RWPE2 (cell line): ENCODE results near the gene STXBP4.

ENCODE experiments used
- ATAC-seq: fragments of 200-7000 bp; cut with Tn5 transposase; 3 replicates; pipeline ENCODE4 v1.9.1; 2021; ENCODE audit warnings: low read depth
- DNase-seq: peaks from one replicate; pipeline ENCODE4 v3.0.0-alpha.2; 2020; ENCODE audit warnings: low spot score
- H3K27ac ChIP-seq: fragments of 450-650 bp; 2 replicates; pipeline ENCODE4 v1.5.1; 2017; ENCODE audit warnings: mild to moderate bottlenecking; ENCODE audit not compliant: poor library complexity, severe bottlenecking
- H3K27me3 ChIP-seq: fragments of 250-450 bp; sonication (Bioruptor Pico); 2 replicates; pipeline ENCODE4 v1.5.1; 2021; ENCODE audit warnings: mild to moderate bottlenecking, moderate library complexity; ENCODE audit not compliant: insufficient read depth, poor library complexity, severe bottlenecking
- H3K36me3 ChIP-seq: fragments of 250-450 bp; sonication (Bioruptor Pico); 2 replicates; pipeline ENCODE4 v1.5.1; 2020; ENCODE audit warnings: low read depth, mild to moderate bottlenecking, moderate library complexity
- H3K4me1 ChIP-seq: fragments of 250-450 bp; sonication (Bioruptor Pico); 2 replicates; pipeline ENCODE4 v1.5.1; 2021; ENCODE audit warnings: mild to moderate bottlenecking, moderate library complexity; ENCODE audit not compliant: insufficient read depth, poor library complexity, severe bottlenecking
- H3K4me3 ChIP-seq: fragments of 250-450 bp; sonication (Bioruptor Pico); 2 replicates; pipeline ENCODE4 v1.5.1; 2021; ENCODE audit warnings: mild to moderate bottlenecking, moderate library complexity; ENCODE audit not compliant: severe bottlenecking
- H3K9me3 ChIP-seq: fragments of 250-450 bp; sonication (Bioruptor Pico); 2 replicates; pipeline ENCODE4 v1.5.1; 2021; ENCODE audit warnings: mild to moderate bottlenecking, moderate library complexity; ENCODE audit not compliant: severe bottlenecking
- TF ChIP-seq, protein P1 (sequence below): fragments of 450-650 bp; IDR thresholded peaks from one replicate; pipeline ENCODE4 v1.5.1; 2017; ENCODE audit warnings: mild to moderate bottlenecking, moderate library complexity; ENCODE audit not compliant: poor library complexity, severe bottlenecking

The STXBP4 gene

DNA sequence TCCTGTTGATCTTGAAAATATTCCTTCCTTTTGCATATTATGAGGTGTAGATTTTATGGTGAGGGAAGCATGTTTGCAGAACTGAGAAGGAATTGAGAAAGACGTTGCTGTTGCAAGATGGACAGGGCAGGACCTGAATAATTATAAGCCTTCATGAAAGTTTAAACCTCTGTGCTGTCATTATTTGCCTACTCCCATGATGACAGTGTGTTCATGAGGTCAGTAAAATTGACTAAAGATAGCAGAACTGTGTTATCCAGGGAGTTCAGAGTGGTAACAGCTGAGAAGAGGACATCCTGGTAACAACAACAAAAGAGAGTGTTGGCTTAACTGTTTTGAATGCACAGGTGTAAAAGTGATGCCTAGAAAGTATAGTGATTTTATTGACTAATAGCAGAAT is 250.9 kb downstream of the STXBP4 start:
- DNase-seq (no peak), ATAC-seq (no peak)
- Histone ChIP-seq H3K4me1 (no peaks in the 10 kb centered on the region), H3K27ac (no peak overlapping the region), H3K27me3 (peaks cover 9% of the 10 kb centered on the region), H3K9me3 (no peaks in the 10 kb centered on the region), H3K36me3 (no peaks in the 10 kb centered on the region), H3K4me3 (no peak overlapping the region)
- TF ChIP-seq, protein P1, sequence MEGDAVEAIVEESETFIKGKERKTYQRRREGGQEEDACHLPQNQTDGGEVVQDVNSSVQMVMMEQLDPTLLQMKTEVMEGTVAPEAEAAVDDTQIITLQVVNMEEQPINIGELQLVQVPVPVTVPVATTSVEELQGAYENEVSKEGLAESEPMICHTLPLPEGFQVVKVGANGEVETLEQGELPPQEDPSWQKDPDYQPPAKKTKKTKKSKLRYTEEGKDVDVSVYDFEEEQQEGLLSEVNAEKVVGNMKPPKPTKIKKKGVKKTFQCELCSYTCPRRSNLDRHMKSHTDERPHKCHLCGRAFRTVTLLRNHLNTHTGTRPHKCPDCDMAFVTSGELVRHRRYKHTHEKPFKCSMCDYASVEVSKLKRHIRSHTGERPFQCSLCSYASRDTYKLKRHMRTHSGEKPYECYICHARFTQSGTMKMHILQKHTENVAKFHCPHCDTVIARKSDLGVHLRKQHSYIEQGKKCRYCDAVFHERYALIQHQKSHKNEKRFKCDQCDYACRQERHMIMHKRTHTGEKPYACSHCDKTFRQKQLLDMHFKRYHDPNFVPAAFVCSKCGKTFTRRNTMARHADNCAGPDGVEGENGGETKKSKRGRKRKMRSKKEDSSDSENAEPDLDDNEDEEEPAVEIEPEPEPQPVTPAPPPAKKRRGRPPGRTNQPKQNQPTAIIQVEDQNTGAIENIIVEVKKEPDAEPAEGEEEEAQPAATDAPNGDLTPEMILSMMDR: no peak

DNA sequence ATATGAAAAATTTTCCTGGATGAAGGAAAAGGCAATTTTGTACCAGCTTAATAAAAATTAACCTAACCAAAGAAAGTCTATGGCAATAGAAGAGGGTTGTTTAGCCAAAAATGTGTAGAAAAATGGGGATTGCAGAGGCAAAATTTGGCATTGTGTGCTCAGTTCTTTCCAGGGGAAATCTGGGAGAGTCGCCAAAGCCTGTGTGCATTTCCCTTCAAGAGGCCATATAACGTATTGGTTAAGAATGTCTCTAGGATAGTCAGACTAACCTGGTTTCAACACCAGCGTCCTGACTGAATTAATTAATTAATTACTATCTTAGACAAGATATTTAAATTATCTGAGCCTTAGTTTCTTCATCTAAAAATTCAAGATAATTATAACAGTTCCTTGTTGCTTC is 251.4 kb downstream of the STXBP4 start:
- Histone ChIP-seq H3K27me3 (peaks cover 9% of the 10 kb centered on the region), H3K4me3 (no peak overlapping the region), H3K36me3 (no peaks in the 10 kb centered on the region), H3K27ac (no peak overlapping the region), H3K9me3 (no peaks in the 10 kb centered on the region), H3K4me1 (no peaks in the 10 kb centered on the region)
- TF ChIP-seq, protein P1: no peak
- no peak for ATAC-seq
- DNase-seq: no peak
